NCI-H1694 treated with DMSO at 0.1 percent for 48 hours (cell line): ENCODE data around the gene PDSS1.
"Not testable (repeated sequence)": the region's sequence is repeated elsewhere in the genome, so short reads cannot be mapped to it uniquely, and the experiment has no call there.

Source experiments
- DNase-seq: peaks from one replicate; lab custom pipeline; 2025; lab: John Stamatoyannopoulos, UW

The PDSS1 gene, protein sequence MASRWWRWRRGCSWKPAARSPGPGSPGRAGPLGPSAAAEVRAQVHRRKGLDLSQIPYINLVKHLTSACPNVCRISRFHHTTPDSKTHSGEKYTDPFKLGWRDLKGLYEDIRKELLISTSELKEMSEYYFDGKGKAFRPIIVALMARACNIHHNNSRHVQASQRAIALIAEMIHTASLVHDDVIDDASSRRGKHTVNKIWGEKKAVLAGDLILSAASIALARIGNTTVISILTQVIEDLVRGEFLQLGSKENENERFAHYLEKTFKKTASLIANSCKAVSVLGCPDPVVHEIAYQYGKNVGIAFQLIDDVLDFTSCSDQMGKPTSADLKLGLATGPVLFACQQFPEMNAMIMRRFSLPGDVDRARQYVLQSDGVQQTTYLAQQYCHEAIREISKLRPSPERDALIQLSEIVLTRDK

DNA sequence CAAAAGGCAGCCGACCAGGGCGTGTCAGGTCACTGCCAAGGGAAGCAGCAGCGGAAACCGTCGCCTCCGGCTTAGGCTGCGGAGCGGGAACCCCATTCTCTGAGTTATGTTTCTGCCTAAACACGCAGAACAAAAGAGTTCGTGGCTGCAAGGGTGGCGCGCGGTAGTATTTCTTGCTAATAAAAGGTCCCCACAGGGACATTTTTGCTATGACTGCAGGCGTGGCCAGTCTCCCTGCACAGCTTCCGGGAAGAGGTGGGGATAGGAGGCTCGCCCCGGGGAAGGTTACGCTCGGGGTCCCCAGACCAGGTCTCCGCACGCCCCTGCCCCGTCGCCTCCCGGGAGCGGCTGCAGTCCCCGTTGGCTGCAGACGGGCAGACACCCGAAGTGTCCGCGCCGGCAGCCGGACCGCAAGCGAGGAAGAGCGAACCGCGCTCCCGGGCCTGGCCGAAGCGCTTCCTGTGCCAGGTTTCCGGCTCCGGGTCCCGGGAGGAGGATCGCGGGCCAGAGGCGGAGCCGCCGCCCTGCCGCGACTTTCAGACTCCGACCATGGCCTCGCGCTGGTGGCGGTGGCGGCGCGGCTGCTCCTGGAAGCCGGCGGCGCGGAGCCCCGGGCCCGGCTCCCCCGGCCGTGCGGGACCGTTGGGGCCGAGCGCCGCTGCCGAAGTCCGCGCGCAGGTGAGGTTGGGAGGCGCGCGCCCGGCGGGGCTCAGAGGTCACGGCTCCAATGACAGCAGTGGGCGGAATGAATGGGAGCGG is at the start of gene PDSS1:
Gene PDSS1, plus strand, starts transcription at position 539 of the 759 bp plus-strand sequence. Its CDS starts 11 bp downstream, at position 550.
- DNase-seq = peak; percentile 38

DNA sequence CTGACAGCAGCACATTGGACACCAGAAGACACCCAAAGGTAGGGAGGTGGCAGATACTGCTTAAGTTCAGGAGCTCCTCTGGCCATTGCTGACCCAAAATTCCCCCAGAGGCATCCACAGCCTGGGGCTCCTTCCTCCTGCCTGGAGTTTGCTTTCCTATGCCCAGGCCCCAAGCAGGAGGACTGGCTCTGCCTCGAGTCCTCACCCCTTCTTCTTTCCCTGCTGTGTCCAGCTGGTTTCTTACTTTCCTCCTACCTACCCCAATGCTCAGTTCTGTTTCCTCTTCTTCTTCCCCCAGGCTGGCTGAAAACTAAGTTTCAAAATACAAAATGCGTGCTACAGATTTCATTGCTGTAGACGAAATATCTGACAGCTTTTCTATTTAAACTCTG is 49.3 kb upstream of the PDSS1 start:
- not testable (repeated sequence) for DNase-seq

DNA sequence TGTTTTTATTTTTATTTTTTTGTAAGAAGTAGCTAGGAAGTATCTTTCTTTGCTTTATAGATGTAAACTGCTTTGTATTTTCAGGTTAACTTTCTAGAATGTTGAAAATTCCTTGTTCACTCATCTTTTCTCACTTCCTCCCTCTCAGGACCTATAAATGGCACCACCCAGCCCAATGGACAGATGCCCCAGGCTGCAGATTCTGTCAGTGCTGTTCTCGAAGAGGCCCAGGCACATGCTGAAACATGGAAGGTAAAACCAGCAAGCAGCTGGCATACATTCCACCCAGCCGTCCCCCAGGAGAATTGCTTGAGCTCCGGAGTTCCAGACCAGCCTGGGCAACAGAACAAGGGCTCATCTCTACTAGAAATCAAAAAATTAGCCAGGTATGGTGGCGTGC is 47.1 kb upstream of the PDSS1 start:
- DNase-seq = no peak

DNA sequence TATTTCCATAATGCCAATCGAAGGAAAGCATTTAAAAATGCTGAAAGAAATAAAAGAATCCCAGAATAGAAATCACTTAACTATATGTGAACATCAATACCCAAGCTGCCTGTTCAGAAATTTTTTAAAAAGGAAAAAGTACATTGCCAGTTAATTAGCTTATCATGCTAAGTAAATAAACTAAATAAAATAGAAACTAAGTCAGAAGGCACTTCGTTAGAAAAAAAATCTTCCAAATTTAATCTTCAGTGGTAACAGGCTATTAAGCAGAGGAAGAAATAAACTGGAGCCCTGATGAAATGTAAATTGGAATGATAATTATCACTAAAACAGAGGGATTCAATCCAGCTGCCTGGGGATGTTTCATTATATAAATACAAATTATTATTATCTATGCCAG is 46.0 kb upstream of the PDSS1 start:
- DNase-seq = not testable (repeated sequence)

DNA sequence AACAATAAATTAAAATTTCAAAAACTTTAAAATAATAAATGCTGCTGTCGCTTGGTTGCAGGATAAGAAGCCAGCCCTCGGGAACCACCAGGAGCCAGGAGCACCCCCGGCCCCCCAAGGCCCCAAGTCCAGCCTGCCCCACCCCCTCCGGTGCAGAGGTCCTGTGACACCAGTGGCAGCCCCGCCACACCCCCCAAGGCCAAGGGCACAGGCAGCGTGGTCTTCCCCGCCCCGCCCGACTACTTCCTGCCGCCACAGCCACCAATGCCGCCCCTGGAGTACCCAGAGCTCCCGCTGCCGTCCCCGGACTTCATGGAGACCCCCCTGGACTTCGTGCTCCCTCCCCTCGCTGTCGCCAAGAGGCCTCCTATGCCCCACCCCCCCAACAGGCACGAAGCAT is 44.5 kb upstream of the PDSS1 start:
- DNase-seq = no peak

DNA sequence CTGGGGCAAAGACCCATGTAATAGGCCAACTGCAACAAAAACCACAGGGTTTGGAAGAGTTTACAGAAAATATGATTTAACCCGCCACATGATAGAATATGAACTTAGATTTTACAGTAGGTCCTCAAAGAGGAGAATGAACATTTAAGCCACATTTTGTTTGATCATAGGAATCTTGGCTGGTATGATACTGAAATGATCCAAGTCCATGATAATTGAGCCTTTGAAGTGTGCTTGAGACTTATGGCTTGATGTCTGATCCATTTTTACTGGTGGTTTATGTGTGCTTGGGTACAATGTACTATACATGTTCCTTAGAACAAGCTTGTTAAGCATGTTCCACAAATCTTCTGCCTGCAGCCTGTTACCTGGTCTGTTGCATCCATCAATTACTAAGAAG is 41.8 kb upstream of the PDSS1 start:
- no peak for DNase-seq

DNA sequence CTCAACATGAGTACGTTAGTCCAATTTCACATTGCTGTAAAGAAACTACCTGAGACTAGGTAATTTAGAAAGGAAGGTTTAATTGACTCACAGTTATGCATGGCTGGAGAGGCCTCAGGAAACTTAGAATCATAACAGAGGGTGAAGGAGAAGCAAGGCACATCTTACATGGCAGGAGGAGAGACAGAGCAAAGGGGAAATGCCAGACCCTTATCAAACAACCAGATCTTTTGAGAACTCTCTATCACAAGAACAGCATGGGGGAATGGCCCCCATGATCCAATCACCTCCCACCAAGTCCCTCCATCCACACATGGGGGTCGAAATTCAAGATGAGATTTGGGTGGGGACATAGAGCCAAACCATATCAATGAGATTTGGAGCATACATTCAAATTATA is 34.6 kb upstream of the PDSS1 start:
- DNase-seq = no peak

DNA sequence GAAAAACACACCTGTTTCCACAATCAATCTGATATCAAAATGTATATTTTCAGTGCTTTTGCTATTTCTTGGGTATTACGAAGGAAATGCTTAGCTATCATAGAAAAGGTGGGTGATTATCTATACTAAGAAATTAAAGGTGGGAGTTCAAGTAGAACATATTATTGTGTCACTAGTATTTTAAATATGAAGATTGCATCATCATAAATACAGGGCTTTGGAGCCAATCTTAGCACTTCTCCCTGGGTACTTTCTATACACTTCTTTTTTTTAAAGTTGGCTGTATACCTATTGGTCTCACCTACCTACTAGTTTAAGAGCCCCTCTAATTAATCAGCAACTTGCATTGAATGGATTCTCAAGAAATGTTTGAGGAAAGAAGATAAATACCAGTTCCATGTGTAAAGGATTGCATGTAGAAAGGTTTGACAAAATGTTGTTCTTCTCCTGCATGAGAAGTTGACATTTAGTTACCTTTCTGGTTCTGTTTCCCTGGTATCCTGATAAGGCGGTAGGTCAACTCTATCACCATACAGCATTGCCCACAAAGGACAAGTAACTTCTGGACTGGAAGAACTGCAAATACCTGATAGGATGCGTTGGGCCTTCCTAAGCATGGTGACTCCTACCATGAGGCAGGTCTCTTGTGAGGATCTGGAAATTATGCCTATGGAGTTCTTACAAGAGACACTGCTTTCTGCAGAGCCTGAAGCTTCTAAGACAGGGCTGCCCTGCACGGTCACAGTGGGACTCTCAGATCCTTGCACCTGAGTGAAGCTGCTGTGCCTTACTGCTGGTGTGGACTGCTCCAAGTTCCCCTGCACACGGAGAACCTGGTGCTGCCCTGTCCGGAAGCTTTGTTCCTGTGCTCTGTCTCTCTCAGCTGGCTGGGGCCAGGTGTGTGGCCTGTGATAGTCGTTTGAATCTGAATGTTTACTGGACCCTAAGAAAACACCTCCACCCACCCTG is 32.1 kb upstream of the PDSS1 start:
- DNase-seq = no peak

DNA sequence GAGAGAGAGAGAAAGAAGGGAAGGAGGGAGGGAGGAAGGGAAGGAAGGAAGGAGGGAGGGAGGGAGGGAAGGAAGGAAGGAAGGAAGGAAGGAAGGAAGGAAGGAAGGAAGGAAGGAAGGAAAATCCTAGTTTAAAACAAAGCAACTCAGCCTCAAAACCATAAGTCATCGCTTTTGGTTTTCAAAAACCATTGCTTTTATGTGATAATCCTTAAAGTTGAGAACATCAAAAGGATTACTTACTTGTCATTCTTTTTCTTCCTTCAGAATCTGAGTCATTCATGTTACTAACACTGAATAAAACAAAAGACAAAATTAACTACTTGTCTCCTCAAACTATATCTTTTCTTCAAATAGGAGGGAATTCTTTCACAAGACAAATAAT is 21.6 kb upstream of the PDSS1 start:
- DNase-seq = no peak

DNA sequence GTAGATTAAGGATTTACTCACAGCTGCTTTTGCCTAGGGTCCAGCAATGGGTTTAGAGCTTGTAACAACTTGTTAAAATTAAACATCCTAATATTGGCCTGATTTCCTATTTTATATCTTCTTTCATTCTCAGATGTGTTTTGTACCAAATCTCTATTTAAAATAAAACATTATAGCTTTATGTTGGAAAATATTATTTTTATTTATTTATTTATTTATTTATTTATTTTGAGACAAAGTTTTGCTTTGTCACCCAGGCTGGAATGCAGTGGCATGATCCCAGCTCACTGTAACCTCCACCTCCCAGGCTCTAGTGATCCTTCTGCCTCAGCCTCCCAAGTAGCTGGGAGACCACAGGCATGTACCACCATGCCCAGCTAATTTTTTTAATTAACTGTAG is 17.9 kb upstream of the PDSS1 start:
- no peak for DNase-seq

DNA sequence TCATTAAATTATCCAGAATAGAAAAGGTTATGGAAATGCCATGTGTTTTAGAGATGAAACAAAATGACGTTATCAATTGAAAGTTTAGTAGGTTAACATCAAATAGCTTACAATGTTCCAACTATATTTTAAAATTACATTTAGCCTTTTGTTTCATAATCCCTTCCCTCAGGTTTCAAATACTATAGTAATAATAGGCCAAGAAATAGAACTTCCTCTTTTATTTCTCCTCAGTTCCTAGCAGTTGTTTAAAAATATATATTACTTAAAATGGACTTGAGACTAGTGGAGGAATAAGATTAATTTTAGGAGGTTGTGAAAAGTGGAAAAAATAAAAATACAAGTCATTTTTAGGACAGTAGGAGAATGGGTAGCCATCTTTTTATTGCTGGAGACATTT is 16.4 kb upstream of the PDSS1 start:
- no peak for DNase-seq

DNA sequence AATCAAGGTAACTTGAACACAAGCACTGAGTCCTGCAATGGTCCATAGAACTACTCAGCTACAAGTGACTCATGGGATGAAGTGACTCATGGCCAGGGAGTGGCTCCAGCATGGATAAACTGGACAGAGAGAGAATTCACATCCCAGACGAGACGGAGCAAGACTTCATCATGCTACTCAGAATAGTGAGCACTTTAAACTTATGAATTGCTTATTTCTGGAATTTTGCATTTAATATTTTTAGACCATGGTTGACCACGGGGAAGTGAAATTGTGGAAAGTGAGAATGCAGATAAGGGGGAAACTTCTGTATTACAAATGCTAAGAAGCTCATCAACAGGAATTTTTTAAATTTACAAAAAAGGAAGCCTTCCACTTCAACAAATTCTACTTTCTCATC is 15.5 kb upstream of the PDSS1 start:
- not testable (repeated sequence) for DNase-seq

DNA sequence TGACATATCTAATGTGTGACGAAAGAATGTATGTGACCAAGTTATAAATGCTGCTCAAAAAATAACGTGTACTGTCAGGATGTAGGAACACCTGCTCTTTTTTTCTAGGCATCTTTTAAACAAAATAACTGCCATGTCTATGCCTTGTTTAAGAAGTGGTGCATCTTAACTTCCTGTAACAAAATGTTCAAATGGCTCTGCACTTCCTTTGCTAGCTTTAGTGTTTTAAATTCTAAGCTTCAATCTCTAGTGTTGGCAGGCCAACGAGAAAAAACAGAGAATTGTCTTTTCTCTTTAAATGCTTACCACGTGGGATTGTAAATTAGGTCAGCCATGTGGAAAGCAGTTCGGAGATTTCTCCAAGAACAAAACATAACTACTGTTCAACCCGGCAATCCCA is 14.6 kb upstream of the PDSS1 start:
- DNase-seq = no peak

DNA sequence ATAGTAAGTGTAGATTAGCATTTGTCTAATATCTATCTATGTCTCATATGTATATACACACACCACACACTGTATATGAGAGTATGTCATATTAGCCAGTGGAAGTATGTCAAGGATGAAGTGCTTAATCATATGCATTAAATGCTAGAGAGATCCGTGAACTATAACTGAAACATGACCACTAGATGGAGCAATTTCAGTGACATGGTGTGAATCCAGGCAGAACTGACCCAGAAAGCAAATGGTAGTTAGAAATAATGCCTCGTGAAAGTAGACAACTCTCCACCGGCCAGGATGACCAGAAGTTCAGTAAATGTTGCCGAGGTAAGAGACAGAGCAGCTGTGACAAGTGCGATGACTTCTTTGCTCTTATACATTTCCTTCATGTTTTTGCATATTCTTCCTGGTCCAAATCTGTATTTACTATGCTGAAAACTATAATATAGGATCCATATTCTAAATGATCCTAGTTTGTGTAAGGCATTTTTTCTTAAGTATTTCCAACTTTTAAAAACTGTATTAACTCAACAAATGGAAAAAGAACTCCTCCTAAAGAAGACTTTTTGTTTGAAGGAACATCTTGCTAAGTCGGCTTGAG is 12.7 kb upstream of the PDSS1 start:
- DNase-seq = peak; percentile 40

DNA sequence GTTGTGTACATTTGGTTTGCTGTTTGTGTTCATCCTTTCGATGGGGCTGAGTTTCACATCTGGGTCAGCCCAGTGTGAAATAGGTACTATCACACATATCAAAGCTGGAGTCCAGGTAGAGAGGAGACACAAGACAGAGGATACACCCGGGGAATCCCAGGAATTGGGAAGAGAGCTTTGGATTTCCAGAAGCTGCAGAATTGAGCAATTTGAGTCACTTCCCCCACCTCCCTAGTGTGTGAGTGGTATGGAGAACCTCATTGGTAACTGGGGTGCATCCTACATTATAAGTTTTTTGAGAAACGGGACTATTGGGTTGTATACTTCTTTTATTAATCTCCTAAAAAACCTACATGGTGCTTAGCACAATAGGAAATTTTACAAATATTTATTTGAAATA is 12.1 kb upstream of the PDSS1 start:
- no peak for DNase-seq

DNA sequence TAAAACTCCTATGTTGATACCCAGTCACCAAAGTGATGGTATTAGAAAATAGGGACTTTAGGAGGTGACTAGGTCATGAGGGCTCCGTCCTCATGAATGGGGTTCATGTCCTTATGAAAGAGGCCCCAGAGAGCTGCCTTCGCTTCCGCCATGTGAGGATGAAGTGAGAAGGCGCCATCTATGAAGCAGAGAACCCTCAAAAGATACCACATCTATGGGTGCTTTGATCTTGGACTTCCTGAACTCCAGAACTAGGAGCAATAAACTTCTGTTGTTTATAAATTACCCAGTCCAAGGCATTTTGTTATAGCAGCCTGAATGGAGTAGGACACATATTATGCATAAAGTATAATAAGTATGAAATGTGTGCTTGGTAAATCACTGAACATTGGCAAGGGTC is 8.1 kb upstream of the PDSS1 start:
- DNase-seq = no peak

DNA sequence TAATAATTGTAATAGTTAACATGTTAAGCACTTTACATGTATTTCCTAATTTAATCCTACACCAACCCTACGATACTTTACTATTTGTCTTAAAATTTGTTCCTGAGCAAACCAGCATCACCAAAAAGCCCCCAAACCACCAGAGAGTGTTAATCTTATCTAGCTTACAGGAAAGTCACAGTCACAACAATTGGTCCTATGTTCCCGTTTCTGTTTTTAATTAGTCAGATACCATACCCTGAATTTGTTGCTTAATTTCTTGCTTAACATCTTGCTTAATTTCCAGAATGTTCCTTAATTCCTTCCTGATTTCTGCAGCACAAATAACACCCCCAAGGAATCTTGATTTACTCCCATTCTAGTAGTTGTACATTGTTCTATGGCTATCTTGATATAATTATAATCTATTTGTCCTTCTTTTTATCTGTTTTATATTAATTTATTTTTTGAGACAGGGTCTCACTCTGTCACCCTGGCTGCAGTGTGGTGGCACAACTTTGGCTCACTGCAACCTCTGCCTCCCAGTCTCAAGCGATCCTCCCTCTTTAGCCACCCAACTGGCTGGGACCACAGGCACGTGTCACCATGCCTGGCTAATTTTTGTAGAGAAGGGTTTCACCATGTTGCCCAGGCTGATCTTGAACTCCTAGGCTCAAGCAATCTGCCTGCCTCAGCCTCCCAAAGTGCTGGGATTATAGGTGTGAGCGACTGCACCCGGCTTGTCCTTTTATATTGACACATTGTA is 6.6 kb upstream of the PDSS1 start:
- no peak for DNase-seq

DNA sequence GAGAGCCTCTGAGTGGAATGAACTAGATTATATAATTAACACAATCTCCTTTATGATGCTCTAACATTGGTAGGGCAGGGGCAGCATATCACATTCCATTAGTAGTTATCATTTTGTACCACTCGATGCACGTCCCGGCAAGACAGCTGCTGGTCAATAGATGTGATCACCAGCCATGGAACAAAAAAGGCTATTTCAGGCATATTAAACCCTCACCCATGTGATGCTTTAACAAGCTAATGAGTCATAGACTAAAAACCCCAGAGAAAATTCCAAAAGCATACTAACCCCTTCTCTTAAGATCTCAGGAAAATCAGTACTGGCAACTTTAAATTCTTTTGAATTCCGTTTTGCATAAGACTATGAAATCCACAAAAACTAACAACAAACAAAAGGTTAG is 3.0 kb upstream of the PDSS1 start:
- not testable (repeated sequence) for DNase-seq

DNA sequence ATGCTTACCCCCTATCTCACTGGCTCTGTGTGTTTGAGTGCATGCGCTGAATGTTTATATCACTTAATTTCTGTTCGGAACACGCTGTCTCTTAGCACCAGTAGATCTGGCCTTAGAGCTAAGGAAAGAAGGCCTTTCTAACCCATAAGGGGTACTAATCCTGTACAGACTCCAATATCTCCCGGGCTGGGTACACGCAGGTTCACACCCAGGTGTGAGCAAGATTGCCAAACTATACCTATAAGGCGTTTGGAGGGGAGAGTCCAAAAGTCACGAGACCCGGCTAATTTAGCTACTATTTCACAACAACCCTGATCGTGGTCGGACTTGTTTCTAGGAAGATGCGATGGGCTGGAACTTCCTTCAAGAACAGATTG is 727 bp upstream of the PDSS1 start:
- DNase-seq = no peak

DNA sequence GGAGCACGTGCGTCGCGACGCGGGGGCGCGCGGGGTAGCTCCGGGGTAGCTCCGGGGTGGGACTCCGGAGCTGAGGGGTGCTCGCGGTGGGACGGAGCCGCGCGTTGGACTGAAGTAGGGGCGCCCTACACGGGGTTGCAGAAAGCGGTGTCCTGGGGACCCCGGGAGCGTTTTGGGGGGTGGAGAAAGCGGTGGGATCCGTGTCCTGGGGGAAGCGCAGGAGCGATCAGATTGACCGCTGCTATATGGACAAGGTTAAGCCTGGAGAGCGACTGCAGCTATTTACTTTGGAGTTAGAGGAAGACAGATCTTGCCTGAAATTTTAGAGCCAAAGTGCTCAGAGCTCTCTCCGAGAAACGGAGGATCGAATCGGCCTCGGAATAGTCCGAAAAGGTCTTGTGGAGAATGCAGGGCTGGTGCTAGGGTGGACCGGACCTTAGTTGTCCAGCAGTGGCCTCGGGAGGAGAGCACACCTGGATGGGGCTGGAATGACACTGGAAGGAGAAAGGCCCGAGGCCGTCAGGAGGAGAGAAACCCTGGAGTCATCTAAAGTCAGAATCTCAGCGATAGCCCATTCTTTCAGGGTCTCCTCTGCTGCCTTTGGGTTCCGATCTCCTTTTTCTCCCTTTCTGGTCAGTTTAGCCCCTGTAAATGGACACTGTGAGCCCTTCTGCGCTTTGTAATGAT is 564 bp downstream of the PDSS1 start:
- DNase-seq = no peak

DNA sequence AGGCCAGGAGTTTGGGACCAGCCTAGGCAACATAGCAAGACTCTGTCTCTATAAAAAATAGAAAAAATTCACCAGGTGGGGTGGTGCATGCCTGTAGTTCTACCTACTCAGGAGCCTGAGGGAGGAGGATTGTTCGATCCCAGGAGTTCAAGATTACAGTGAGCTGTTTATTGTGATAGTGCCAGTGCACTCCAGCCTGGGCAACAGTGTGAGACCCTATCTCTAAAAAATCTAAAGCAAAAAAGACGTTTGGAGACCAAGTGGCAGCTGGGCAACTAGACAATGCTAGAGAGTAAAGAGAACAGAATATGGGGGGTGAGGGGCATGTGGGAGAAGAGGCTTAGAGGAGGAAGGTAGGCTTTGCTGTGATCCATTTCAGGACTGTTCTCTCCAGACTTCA is 1.4 kb downstream of the PDSS1 start:
- no peak for DNase-seq
